Mucosa of stomach (tissue), 1 donor: ENCODE results near the gene IMMP2L.

ENCODE experiments used
- H3K27me3 ChIP-seq: one replicate; pipeline ENCODE4 v1.7.0; 2013; ENCODE audit warnings: mild to moderate bottlenecking, low read length; ENCODE audit not compliant: control insufficient read depth, insufficient read depth
- H3K36me3 ChIP-seq: one replicate; pipeline ENCODE4 v1.7.0; 2013; ENCODE audit warnings: low read length; ENCODE audit not compliant: control insufficient read depth, insufficient read depth
- H3K4me1 ChIP-seq: one replicate; pipeline ENCODE4 v1.7.0; 2013; ENCODE audit warnings: mild to moderate bottlenecking, low read length; ENCODE audit not compliant: control insufficient read depth, insufficient read depth
- H3K4me3 ChIP-seq: one replicate; pipeline ENCODE4 v1.7.0; 2013; ENCODE audit warnings: low read length
- H3K9ac ChIP-seq: one replicate; pipeline ENCODE4 v1.7.0; 2013; ENCODE audit warnings: mild to moderate bottlenecking, low read length, moderate library complexity
- H3K9me3 ChIP-seq: one replicate; pipeline ENCODE4 v1.7.0; 2013; ENCODE audit warnings: mild to moderate bottlenecking, low read length, moderate library complexity; ENCODE audit not compliant: control insufficient read depth
- donor health status: Pancreatic carcinoma.

The IMMP2L gene

DNA sequence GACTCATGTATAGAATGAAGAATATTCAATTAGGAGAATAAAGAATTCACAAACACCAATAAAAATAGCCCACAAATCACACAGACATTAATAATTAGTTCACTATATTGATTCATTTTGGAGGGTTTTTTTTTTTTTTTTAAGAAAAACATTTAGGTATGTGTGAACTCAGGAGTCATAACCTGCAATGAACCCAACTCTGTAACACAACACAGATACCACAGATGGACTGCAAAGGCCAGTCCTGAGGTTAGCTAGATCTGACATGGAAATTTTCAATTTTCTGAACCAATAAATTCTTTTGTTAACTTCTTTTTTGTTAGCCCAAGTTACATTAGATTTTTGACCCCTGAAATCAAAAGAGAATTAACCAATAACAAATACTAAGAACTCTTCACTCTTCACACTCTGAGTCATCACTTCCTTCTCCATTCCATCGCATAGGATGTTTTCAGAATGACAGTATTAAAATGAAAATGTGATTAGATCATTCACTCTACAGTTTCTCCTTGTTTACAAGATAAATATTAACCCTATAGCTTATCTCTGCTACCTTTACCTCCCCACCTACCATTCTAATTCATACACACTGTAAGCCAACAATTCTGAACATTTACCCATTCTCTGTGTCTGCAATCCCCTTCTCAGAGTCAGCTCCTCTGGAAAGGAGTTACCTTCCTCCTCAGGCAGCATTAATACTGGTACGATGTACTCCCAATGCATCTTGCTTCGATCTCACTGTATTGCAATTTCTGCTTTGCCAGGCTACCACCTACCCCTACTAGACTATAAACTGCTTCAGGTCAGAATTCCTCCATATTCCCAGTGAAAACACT is 329.8 kb downstream of the IMMP2L start:
- H3K36me3 ChIP-seq = no peaks in the 10 kb centered on the region
- H3K9ac ChIP-seq = no peak overlapping the region
- H3K4me1 ChIP-seq = no peaks in the 10 kb centered on the region
- no peak overlapping the region for H3K4me3 ChIP-seq
- no peaks in the 10 kb centered on the region for H3K27me3 ChIP-seq
- no peaks in the 10 kb centered on the region for H3K9me3 ChIP-seq

DNA sequence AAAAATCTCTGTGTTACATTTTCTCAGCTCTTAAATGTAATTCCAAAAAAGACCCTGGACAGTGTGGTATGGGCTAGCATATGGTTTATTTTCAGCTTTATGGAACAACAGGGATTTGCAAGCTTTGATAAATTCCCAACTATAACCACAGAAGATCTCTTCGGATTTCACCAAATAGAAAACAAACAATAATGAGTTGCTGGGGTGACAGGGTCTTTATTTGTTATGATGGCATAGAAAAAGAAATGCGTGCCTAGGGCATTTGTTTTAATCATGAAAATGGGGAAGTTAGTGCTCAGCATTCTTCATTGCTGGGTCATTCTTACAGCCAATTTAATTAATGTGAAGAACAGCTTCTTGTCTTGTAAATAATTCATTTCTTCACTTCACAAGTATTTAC is 332.4 kb downstream of the IMMP2L start:
- Histone ChIP-seq H3K9me3 (no peaks in the 10 kb centered on the region), H3K9ac (no peak overlapping the region), H3K4me1 (no peaks in the 10 kb centered on the region), H3K4me3 (no peak overlapping the region), H3K27me3 (no peaks in the 10 kb centered on the region), H3K36me3 (no peaks in the 10 kb centered on the region)

DNA sequence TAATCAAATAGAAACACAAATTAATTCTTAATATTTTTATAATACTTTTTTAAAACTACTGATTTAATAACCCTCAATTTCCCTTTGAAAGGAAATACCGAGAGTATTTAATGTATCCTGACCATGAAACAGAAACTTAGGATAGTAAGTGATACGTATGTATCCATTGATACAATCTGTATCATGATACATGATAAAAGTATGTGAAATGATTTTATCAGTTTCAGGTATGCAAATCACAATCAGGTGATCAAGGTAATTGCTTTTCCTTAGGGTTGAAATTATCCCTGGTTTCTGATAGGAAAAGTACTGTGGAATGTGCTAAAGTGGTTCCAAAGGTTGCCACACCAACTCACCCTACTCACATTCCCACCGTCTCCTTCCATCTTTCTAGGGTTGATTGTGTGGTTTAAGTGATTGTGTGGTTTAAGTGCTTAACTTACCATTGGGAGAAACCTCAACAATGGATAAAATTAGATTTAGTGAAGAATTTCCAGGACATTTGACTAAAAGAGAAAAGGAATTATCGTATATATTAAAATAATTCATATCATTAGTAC is 333.0 kb downstream of the IMMP2L start:
- no peaks in the 10 kb centered on the region for H3K4me1 ChIP-seq
- no peaks in the 10 kb centered on the region for H3K9me3 ChIP-seq
- H3K27me3 ChIP-seq = no peaks in the 10 kb centered on the region

DNA sequence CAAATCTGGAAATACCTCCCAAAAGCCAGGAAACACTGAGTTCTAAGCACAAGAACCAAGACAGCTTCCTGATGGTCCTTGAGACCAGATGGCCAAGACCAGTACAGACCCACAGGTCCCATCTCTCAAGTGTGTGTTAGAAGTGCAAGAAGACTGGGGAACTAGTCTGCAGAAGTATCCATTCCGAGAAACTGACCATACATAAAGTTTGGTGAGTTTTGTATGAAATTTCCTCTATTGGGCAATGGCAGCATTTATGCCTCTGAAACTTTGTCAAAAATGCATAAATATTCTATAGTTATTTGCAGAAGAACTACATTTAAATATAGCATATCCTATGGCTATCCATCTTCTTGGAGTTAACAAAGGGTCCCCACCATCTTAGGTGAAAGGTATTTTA is 333.9 kb downstream of the IMMP2L start:
- Histone ChIP-seq H3K27me3 (no peaks in the 10 kb centered on the region), H3K9me3 (no peaks in the 10 kb centered on the region), H3K4me1 (no peaks in the 10 kb centered on the region), H3K4me3 (no peak overlapping the region), H3K36me3 (no peaks in the 10 kb centered on the region), H3K9ac (no peak overlapping the region)

More for the DNA sequence above, 333.0 kb downstream of the IMMP2L start:
- no peaks in the 10 kb centered on the region for H3K36me3 ChIP-seq
- no peak overlapping the region for H3K9ac ChIP-seq
- H3K4me3 ChIP-seq = no peak overlapping the region

DNA sequence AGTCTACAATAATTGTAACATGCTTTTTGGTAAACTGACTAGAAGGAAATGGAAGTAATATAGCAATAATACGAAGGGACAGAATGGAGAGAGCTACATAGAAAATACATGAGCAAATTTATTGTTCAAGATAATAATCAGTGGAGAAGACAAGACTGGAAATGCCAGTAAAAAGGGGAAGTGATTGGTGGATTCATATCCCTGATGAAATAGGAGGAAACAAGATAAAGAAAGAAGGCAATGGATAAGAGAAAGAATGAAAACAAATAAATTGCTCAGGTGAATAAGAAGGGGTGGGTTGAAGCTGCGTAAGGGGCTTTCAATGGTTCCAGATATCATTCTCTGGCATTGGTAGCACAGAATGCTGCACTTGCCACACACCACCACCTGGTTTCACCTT is 335.5 kb downstream of the IMMP2L start:
- H3K9ac ChIP-seq = no peak overlapping the region
- no peaks in the 10 kb centered on the region for H3K9me3 ChIP-seq
- H3K36me3 ChIP-seq = no peaks in the 10 kb centered on the region
- no peak overlapping the region for H3K4me3 ChIP-seq
- no peaks in the 10 kb centered on the region for H3K4me1 ChIP-seq
- no peaks in the 10 kb centered on the region for H3K27me3 ChIP-seq

DNA sequence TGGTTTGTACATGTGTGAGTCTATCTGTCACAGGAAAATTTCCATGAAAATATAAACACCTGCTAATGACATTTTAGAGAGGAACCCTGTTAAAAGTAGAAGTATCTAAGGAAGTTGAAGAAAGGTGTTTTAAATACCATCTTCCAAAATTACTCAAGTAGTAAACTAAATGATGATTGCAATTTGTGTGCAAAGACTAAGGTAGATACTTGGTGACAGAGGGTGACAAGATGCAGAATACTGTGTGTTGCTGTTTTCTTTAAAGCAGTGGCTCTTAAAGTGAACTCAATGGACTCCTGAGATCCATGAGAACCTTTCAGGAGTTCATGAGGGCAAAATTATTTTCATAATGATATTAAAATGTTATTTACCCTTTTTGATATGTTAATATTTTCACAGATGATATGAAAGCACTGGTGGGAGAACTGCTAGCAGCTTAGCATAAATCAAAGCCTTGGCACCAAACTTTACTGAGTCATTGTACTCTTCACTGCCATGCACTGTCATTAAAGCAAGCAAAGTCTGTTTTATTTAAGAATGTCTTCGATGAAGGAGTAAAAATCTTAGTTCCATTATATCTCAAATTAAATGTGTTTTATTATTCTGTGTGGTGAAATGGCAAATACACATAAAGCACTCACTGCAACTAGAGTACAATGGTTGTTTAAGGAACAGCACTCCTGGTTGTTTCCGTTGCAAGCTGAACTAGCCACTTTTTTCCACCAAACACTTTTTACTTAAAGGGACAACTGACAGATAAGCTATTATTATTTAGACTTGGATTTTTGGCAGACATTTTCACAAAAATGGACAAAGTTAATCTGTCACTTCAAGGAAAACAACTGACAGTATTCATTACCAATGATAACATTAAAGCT is 337.7 kb downstream of the IMMP2L start:
- Histone ChIP-seq H3K36me3 (no peaks in the 10 kb centered on the region), H3K4me3 (no peak overlapping the region), H3K9ac (no peak overlapping the region), H3K4me1 (no peaks in the 10 kb centered on the region), H3K9me3 (no peaks in the 10 kb centered on the region), H3K27me3 (no peaks in the 10 kb centered on the region)

DNA sequence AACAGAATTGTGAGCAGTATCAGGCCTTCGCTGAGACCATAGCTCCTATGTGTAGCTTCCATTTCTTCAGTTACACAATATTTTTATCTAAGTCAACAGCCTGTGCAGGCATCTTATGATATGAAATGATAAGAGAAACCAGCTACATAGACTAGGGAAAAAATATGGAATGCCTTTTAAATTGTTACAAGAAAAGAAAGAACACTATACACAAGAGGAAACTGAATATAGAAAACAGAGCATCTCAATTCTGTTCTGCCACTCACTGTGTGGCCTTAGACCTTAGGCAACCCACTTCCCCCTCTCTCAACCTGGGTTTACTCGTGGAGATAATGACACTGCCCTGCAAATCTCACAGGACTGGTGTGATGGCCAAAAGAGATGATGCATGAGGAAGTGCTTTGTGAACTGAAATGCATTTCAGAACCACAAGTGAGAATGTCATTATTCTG is 338.5 kb downstream of the IMMP2L start:
- Histone ChIP-seq H3K27me3 (no peaks in the 10 kb centered on the region), H3K36me3 (no peaks in the 10 kb centered on the region), H3K4me3 (no peak overlapping the region), H3K4me1 (no peaks in the 10 kb centered on the region), H3K9me3 (no peaks in the 10 kb centered on the region), H3K9ac (no peak overlapping the region)

DNA sequence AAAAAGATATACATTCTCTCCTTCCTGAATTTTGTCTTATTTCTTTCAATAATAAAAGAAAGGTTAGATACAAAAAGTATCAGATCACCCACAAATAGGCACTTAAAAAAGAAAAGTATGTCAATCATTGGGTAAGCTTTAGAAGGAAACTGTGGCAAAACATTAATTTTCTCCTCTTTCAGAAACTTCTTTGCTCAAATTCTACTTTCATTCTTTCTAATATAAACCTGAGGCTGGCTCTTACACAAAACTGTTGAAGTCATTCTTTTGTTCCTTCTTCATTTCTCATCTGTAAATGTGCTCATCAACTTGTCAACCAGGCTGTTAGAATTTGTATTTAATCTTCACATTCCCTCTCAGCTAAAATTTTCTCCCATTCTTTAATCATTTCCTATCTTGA is 346.7 kb downstream of the IMMP2L start:
- H3K9ac ChIP-seq = no peak overlapping the region
- H3K9me3 ChIP-seq = no peaks in the 10 kb centered on the region
- H3K4me3 ChIP-seq = no peak overlapping the region
- H3K27me3 ChIP-seq = no peaks in the 10 kb centered on the region
- H3K36me3 ChIP-seq = no peaks in the 10 kb centered on the region
- H3K4me1 ChIP-seq = no peaks in the 10 kb centered on the region

DNA sequence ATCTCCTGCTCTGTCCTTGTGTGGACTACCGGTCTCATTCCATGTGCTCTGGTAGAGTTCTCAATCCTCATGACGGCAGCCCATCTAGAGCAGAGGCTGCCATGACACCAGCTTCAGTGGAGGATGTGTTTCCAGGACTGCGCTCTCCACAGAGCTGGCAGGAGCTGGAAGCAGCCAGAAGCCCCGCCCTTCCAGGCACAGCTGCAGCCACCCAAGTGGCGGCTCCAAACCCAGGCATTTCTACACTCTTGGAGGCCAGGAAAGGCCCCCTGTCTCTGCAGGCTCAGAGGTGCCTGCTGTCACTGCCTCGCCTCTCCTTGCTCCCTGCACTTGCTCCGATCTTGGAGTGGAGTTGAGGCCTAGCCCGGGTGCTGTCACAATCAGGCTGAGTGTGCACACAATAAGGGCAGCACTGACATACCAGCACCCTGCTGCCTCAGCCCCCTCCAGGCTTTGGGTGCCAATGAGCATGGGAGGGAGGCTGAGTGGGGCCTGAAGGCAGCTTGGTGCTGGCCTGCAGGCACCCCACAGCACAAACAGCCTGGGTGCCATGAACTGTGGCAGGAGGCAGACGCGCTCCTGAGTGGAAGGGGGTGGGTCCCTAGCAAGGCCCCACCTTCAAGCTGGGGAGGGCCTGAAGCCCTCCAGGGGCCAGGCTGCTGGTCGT is 349.3 kb downstream of the IMMP2L start:
- H3K9ac ChIP-seq = no peak overlapping the region
- H3K27me3 ChIP-seq = no peaks in the 10 kb centered on the region
- no peaks in the 10 kb centered on the region for H3K4me1 ChIP-seq
- no peaks in the 10 kb centered on the region for H3K36me3 ChIP-seq
- H3K4me3 ChIP-seq = no peak overlapping the region
- H3K9me3 ChIP-seq = no peaks in the 10 kb centered on the region

DNA sequence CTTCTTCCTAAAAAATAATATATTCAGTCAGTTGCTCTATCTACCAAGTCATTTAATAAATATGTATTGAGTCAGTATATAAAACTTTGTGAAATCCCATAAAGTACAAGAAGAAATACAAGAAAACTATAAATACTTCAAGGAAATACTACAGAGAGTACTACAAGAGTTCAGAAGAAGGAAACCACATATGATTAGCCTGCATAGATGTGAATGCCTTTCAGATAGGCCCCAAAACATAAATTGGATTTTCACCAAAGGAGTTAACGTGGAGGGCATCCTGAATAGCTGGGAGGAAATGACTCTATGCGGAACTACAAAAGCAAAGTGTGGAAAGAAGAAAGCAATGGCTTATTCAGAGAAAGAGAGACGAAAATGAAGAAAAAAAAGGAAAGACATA is 351.3 kb downstream of the IMMP2L start:
- H3K9ac ChIP-seq = no peak overlapping the region
- no peaks in the 10 kb centered on the region for H3K9me3 ChIP-seq
- H3K27me3 ChIP-seq = no peaks in the 10 kb centered on the region
- no peaks in the 10 kb centered on the region for H3K4me1 ChIP-seq
- no peaks in the 10 kb centered on the region for H3K36me3 ChIP-seq
- H3K4me3 ChIP-seq = no peak overlapping the region

DNA sequence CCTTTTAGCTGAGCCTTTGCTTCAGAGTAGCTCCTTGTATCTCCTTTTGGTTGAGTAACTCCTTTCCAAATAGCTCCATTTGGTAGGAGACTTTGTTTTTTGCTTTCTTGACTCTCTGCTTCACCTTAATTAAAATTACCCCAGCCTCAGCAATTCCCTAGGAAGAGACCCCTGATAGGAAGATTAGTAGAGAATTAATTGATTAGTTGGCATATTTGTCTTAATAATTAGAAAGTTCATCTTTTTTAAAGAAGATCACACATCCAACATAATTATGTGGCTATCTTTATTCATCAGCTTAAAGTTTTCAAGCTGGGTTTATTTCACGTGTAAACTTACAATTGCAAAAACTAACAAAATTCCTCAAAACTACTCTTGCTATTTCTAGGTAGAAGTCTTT is 352.2 kb downstream of the IMMP2L start:
- no peaks in the 10 kb centered on the region for H3K27me3 ChIP-seq
- H3K4me3 ChIP-seq = no peak overlapping the region
- H3K4me1 ChIP-seq = no peaks in the 10 kb centered on the region
- no peak overlapping the region for H3K9ac ChIP-seq
- no peaks in the 10 kb centered on the region for H3K9me3 ChIP-seq
- H3K36me3 ChIP-seq = no peaks in the 10 kb centered on the region
